ENCODE results near the gene IGDCC3. TPM values are rescaled to one million over a fixed set of nuclear protein-coding genes. Genes with fewer than 3 reads are reported as not detected.

IGDCC3 gene
- total and polyA plus RNA-seq, 2 of the 8 experiments (the other 6 are each of a cell fraction or from before 2014, with no cell fraction given), result 26.8 to 45.7 TPM

DNA sequence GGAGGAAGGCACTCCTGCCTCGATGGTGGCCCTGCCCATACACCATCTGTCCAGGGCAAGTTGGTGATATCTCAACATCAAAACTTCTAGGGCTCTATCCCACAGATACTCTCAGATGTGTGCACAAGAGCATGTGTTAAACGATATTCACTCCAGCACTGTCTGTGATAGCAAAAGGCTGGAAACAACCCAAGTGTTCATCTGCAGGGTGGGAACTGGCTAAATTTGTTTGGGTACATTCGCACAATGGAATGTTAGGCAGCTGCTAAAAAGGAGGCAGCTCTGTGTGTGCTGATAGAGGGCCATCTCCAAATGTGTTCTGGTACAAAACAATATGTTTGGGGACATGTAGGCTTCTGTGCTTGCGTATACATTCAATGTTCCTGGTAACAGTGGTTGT, 25.2 kb upstream of the IGDCC3 start (continued):
- TF ChIP-seq RBBP5 (IDR thresholded peaks at IDR 0.05; ENCODE audit: borderline replicate concordance, low read depth, low read length), result no peak

Measured in H1 (cell line).